ENCODE results near the gene PTH1R.

Gene PTH1R

GRCh38 chr3:46934072-46934471 is 56.6 kb downstream of the PTH1R start:
- DNase-seq, result no peak

GRCh38 chr3:46934498-46935167 is 57.1 kb downstream of the PTH1R start:
- no peak for DNase-seq

- DNase-seq, result no peak
These were observed 57.8 kb downstream of the PTH1R start for GRCh38 chr3:46935168-46935858.

- no peak for DNase-seq
These were observed 58.6 kb downstream of the PTH1R start for GRCh38 chr3:46935989-46936558.

GRCh38 chr3:46936733-46937250 is 59.3 kb downstream of the PTH1R start:
- DNase-seq, result no peak

GRCh38 chr3:46938118-46938517 is 60.6 kb downstream of the PTH1R start:
- DNase-seq, result no peak

- no peak for DNase-seq
These were observed 62.3 kb downstream of the PTH1R start for GRCh38 chr3:46939578-46940445.

- DNase-seq, result no peak
These were observed 64.6 kb downstream of the PTH1R start for GRCh38 chr3:46942076-46942475.

- DNase-seq, result no peak
These were observed 65.1 kb downstream of the PTH1R start for GRCh38 chr3:46942481-46943236.

GRCh38 chr3:46943237-46944187 is 66.0 kb downstream of the PTH1R start:
- no peak for DNase-seq

GRCh38 chr3:46944191-46944590 is 66.7 kb downstream of the PTH1R start:
- DNase-seq, result no peak

GRCh38 chr3:46946416-46946815 is 68.9 kb downstream of the PTH1R start:
- DNase-seq, result no peak

GRCh38 chr3:46946856-46947545 is 69.5 kb downstream of the PTH1R start:
- DNase-seq, result no peak

GRCh38 chr3:46947546-46947901 is 70.0 kb downstream of the PTH1R start:
- DNase-seq, result no peak

- no peak for DNase-seq
These were observed 70.7 kb downstream of the PTH1R start for GRCh38 chr3:46947981-46948791.

- DNase-seq, result no peak
These were observed 71.5 kb downstream of the PTH1R start for GRCh38 chr3:46948830-46949671.

GRCh38 chr3:46950177-46950576 is 72.7 kb downstream of the PTH1R start:
- DNase-seq, result no peak

GRCh38 chr3:46950650-46951241 is 73.2 kb downstream of the PTH1R start:
- no peak for DNase-seq
